Hematopoietic multipotent progenitor cell (in vitro differentiated cells): ENCODE measurements around the gene SCN5A. TPM values are rescaled to one million over a fixed set of nuclear protein-coding genes. Genes with fewer than 3 reads are reported as not detected.
"Not testable (repeated sequence)": the region's sequence is repeated elsewhere in the genome, so short reads cannot be mapped to it uniquely, and the experiment has no call there.

ENCODE experiments used
- DNase-seq, 3 donors: peaks; one replicate each; pipeline ENCODE4 v3.0.0-alpha.2; 2011 to 2015; ENCODE audit warnings: low read depth in 2 of 3, low spot score in 2 of 3
- total RNA-seq: library from RNA; depleted of rRNA; stranded (reverse); fragments of >200 nt; gene quantifications from one replicate; pipeline ENCODE4 v1.2.3, GENCODE V29; 2012

The SCN5A gene
- total RNA-seq, 1 donor = 0.27 TPM

GRCh38 chr3:38580450-38581382, 68.8 kb downstream of the SCN5A start:
- no peak for DNase-seq

DNA sequence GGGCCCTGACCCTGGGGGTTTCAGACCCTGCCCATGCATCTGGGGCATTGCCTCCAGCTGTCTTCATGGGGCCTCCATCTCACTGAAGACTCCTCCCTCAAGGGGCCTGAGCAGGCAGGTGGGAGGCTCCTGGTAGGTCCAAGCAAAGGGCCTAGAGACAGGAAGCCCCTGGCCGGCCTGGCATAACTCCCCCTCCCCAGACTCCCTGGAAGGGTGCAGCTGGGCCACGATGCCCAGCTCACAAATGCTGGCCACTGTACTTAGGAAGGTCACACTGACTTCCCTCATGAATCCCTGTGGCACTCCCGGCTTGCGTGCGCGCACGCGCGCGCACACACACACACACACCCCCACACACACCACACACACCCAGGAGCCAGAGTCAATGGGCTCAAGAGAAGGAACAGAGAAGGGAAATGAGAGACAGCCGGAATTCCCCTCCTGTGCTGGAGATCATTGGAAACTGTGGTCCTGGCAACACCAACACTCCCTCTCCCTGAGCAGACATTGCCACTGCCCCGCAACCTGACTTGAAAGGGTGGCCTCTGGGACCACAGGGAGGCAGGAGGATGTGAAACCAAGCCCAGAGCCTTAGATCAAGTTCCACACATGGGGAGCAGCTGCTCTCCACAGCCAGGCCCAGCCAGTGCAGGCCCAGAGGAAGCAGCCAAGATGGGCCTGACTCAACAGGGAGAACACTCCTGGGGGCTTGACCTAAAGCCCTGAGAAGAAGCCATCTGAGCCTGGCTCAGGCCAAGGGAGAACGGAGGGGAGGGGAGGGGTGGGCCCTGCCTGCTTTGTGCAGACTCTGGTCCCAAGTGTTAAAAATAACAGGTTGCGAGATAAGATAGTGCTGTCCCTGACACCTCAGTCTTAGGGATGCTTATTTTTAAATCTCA, 69.7 kb downstream of the SCN5A start:
- no peak for DNase-seq

GRCh38 chr3:38579141-38579540, 70.3 kb downstream of the SCN5A start:
- no peak for DNase-seq

DNA sequence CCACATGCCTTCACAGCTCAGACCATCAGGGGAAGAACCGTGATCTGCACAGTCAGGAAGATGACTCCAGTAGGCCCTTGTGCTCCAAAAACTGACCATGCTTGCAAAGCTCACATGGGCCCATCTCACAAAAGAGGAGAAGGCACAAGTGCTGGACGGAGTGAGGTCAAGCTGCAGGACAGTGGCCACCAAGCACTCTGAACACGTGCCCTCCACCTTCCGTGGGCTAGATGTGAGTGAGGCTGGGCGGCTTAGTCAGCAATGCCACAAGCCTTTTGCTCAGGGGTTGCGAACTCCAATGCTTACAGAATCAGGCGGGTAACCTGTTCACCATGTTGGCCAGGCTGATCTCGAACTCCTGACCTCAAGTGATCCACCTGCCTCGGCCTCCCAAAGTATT, 70.9 kb downstream of the SCN5A start:
- no peak for DNase-seq

DNA sequence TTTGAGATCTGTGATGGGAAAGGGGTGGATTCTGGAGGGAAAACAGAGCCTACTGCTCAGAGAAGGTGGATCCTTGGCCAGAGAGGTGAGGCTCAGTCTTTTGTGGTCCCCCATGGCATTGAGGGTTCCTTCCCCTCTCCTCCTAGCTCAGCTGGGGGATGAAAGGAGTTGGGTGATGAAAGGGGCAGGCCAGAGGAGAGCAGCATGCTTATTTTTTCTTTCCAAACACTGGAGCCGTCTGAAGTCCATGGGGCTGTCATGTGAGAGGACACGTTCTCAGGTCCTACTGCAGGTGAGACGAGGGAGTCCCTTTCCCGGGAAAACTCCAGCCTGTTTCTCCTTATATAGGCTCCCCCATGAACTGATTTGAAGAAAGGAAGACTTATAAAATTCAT, 71.4 kb downstream of the SCN5A start:
- no peak for DNase-seq

DNA sequence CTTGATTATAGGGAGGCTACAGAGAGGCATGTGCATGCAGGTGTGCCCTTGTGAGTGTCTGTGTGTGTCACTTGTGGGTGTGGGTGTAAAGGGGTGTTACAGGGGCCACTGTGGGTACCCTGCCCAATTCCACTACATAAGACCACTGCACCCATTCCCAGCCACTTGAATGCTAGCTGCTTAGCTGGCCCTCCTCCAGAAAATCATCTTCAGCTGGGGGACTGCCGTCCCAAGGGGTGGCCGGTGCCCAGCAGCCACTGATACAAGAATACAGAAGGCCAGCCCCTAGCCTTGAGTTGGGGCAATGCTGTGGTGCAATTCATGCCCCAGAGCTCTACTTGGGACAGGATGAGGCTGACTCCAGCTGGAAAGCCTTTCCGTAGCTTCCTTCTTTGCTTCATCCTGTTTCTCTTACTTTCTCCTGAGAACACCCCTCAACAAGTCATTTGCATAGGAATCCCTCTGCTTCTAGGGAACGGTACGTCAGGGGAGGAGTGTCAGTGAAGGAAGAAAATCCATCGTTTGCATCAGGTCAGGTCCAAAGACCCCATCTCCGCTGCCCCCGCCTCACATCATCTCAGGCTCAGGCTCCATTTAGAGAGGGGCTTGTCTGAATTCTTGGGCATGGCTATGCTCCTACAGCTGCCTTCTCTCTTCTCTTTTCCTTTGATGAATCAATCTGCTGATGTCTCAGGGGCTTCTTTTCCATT, 72.0 kb downstream of the SCN5A start:
- DNase-seq = no peak

GRCh38 chr3:38576526-38577370, 72.7 kb downstream of the SCN5A start:
- DNase-seq = no peak

DNA sequence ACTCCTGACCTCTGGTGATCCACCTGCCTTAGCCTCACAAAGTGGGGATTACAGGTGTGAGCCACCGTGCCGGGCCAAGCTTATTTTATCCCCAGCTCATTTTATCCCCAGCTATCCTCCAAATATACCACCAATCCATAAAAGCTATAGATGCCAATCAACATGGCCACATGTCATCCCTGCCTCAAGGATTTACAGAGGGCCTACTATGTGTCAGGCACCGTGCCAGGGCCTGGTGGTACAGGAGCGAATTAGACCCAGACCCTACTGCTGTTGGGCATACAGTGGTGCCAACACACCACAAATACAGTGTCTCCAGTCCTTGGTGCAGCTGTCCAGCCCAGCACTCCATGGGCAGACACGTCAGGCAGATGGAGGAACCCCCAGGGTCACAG, 73.4 kb downstream of the SCN5A start:
- DNase-seq = no peak

- DNase-seq = no peak
Observed at GRCh38 chr3:38575279-38575843, 74.1 kb downstream of the SCN5A start.

DNA sequence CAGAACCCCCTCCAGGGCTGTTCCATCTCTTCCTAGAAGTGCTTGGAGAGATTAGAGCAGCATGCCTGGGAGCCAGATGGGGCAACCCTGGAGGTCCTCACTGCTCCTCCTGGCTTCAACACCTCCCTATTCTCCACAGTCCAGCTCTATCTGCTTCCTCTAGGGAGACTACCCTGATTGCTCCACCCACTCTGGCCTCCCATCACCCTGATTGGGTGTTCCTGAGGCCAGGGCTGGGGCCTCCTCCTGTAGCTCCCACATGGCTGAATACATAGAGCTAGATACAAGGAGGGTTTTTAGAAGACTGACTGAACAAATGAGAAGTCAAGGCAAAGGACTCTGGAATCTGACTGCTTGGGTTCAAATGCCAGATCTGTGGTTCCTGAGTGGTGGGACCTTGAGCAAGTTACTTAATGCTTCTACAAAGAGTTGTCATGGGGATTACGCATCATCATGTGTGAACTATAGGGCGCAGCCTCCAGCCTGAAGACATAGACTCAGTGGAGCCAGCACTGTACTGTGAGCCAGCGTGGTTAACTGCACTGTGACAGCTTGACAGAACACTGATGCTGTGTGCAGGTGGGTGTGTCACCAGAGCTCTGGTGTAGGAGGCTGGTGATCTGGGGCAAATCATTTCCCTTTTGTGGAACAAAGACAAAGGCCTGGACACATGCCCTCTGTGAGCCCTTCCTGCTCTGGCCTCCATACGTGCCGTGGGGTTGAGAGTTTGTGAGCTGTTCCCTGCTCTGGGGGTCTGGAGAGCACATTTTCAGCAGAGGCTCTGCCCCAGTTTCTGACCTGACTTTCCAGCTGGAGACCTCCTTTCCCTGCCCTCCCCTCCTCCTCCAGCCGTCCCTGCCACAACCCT, 74.8 kb downstream of the SCN5A start:
- no peak for DNase-seq

GRCh38 chr3:38573556-38573955, 75.9 kb downstream of the SCN5A start:
- DNase-seq = no peak

DNA sequence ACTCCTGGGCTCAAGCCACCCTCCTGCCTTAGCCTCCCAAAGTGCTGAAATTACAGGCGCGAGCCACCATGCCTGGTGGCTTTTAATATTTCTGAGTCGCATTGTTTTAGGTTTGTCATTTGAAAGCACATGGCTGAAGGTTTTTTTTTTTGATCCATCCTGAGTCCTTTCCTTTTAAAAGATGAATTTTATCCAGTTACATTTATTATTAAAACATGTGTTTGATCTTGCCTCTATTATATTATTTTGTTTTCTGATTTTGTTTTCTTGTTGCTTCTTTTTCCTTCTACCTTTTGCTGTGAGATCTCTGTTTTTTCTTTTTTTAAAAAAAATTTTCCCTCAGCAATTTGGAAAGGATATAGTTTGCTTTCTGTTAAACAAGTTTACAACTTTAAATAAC, 76.4 kb downstream of the SCN5A start:
- DNase-seq = no peak

GRCh38 chr3:38567498-38567897, 82.0 kb downstream of the SCN5A start:
- DNase-seq = no peak

DNA sequence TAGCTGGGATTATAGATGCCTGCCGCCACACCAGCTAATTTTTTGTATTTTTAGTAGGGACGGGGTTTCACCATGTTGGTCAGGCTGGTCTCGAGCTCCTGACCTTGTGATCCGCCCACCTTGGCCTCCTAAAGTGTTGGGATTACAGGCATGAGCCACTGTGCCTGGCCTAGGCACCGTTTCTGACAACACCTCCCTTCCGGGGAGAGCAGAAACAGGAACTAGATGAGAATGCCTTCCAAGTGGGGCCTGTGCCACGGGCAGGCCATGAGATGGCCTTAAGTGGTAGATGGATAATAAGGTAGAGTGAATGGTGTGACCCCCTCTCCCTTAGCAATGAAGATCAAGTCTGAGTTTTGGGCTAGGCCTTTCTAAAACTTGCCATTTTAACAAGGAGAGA, 82.7 kb downstream of the SCN5A start:
- DNase-seq = not testable (repeated sequence)

- no peak for DNase-seq
Observed at GRCh38 chr3:38566215-38566528, 83.3 kb downstream of the SCN5A start.

GRCh38 chr3:38565339-38566214, 83.9 kb downstream of the SCN5A start:
- no peak for DNase-seq

DNA sequence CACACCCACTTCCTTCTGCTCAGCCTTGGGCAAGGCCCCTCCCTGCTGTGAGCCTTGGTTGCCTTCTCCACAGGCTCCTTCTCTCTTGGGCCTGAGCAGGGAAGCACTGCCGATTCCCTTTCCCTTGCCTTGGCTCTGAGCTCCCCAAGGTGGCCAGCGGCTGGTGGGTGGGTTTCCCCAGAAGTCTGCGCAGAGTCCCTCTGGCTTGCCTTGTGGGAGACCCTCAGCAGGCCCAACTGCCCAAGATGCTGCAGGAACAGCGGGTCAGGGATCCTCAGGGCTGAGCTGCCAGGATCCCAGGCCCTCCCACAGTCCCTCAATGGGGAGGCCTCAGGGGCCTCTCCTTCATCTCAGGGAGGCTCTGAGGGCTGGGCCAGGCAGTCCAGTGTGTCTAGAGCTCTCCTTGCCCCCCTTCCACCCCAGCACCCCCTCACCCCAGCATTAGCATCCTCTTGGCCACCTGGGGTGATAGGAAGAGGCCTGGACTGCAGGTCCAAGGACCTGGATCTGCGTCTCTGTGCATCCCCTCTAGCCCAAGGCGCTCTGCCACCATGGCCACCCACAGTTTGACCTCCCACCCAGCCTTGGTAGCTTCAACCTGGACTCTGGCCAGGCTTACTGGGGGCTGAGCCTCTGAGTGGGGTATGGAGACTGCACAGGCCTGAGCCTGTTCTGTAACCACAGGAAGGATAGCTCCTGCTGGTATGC, 84.7 kb downstream of the SCN5A start:
- DNase-seq = no peak
